Stomach (tissue), 4 donors: Measurements from ENCODE around the gene C1QTNF6.

Experiments
- EP300 ChIP-seq: sonication (generic); formaldehyde crosslinking; IDR thresholded peaks from one replicate; pipeline ENCODE4 v1.6.1; 2017; ENCODE audit warnings: antibody characterized with exemption
- POLR2A ChIP-seq, 4 donors: fragments of 450-650 bp; IDR thresholded peaks; one replicate each; pipeline ENCODE4 v1.6.1; 2016; ENCODE audit warnings: antibody characterized with exemption in 4 of 4, control low read depth in 2 of 4, mild to moderate bottlenecking in 1 of 4, moderate library complexity in 1 of 4
- POLR2AphosphoS5 ChIP-seq, 3 donors: sonication (generic); formaldehyde crosslinking; IDR thresholded peaks; one replicate each; pipeline ENCODE4 v1.6.1; 2016; ENCODE audit warnings: antibody characterized with exemption in 3 of 3
- TF ChIP-seq, protein P1 (sequence below), 7 experiments: fragments of 450-650 bp in 4 of 7; fragments of 200-600 bp in 3 of 7; sonication (generic) in 3 of 7; IDR thresholded peaks; one replicate each; pipeline ENCODE4 v1.5.1; 2016 to 2019; ENCODE audit warnings: antibody characterized with exemption in 7 of 7, control low read depth in 2 of 7, mild to moderate bottlenecking in 1 of 7

DNA sequence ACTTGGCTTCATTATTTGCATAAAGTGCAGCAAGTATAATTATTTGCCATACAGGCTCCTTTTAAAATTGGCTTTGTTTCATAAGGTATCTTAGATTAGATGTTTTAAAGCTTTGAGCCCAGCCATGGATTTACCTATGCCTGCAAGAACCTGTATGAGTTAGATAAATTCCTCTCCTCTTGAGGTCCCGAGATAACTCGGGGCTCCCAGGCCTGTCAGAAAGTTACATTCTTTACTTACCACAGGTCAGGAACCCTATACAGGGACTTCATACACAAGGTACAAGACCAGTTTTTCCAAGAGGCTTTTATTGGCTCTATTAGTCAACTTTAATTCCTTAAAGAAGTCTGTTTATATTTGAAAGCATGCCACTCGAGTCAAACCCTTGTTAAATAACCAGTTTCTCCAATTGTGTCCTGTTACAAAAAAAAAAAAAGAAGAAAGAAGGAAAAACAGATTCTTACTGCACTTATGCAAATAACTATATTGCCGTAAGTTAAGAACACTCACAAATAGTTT lies 2.3 kb upstream of the C1QTNF6 start:
- TF ChIP-seq, protein P1, sequence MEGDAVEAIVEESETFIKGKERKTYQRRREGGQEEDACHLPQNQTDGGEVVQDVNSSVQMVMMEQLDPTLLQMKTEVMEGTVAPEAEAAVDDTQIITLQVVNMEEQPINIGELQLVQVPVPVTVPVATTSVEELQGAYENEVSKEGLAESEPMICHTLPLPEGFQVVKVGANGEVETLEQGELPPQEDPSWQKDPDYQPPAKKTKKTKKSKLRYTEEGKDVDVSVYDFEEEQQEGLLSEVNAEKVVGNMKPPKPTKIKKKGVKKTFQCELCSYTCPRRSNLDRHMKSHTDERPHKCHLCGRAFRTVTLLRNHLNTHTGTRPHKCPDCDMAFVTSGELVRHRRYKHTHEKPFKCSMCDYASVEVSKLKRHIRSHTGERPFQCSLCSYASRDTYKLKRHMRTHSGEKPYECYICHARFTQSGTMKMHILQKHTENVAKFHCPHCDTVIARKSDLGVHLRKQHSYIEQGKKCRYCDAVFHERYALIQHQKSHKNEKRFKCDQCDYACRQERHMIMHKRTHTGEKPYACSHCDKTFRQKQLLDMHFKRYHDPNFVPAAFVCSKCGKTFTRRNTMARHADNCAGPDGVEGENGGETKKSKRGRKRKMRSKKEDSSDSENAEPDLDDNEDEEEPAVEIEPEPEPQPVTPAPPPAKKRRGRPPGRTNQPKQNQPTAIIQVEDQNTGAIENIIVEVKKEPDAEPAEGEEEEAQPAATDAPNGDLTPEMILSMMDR (IDR thresholded peaks at IDR 0.05): no peak
- TF ChIP-seq POLR2A (IDR thresholded peaks at IDR 0.05) (no peak), POLR2AphosphoS5 (IDR thresholded peaks at IDR 0.05) (no peak), EP300 (no peak)
